SK-N-SH (cell line): ENCODE measurements around the gene OTOG. TPM values are rescaled to one million over a fixed set of nuclear protein-coding genes. Genes with fewer than 3 reads are reported as not detected.

Experiments used
- CTCF ChIA-PET: fragments of 300-600, 350-600 bp; formaldehyde crosslinking; extraction: SDS; loops from one replicate; lab custom pipeline; 2021; lab: Yijun Ruan, JAX
- POLR2A ChIA-PET: fragments of 350-600 bp; sonication (Branson Sonifier 250); formaldehyde crosslinking; extraction: SDS; loops from one replicate; lab custom pipeline; 2020; ENCODE audit warnings: antibody characterized with exemption, inconsistent platforms; lab: Yijun Ruan, JAX
- DNase-seq: peaks from one replicate; pipeline ENCODE4 v3.0.0; 2012
- H2AFZ ChIP-seq: fragments of 200-600 bp; sonication (generic); 2 replicates; pipeline ENCODE4 v1.8.1; 2016; ENCODE audit warnings: antibody characterized with exemption, mild to moderate bottlenecking, low read depth
- H3F3A ChIP-seq: fragments of 200-600 bp; sonication (generic); replicated peaks from 2 replicates; pipeline ENCODE3; 2016; ENCODE audit warnings: antibody characterized with exemption, mild to moderate bottlenecking; ENCODE audit not compliant: insufficient read depth
- H3K27ac ChIP-seq, 2 experiments: fragments of 200-500 bp in 1 of 2; fragments of 200-600 bp in 1 of 2; sonication (Bioruptor generic) in 1 of 2; sonication (generic), shearing (Covaris generic) in 1 of 2; 2 replicates each; pipeline versions ENCODE4 v1.5.1 to v1.6.1; 2014 to 2016; ENCODE audit warnings: low read depth in 2 of 2, inconsistent platforms in 1 of 2, low read length in 1 of 2, mild to moderate bottlenecking in 1 of 2, mixed read lengths in 1 of 2
- H3K27me3 ChIP-seq: fragments of 200-600 bp; sonication (generic), shearing (Covaris generic); 2 replicates; pipeline ENCODE4 v1.6.1; 2016; ENCODE audit warnings: mixed run types; ENCODE audit not compliant: insufficient read depth
- H3K36me3 ChIP-seq, 2 experiments: fragments of 200-500 bp in 1 of 2; fragments of 200-600 bp in 1 of 2; sonication (Bioruptor generic) in 1 of 2; sonication (generic) in 1 of 2; replicated peaks in 1 of 2; 2 replicates each; pipeline versions ENCODE3 to v1.5.1; 2014 to 2016; ENCODE audit warnings: low read length in 1 of 2, mild to moderate bottlenecking in 1 of 2; ENCODE audit not compliant: insufficient read depth in 2 of 2, control insufficient read depth in 1 of 2
- H3K4me1 ChIP-seq, 2 experiments: fragments of 200-500 bp in 1 of 2; fragments of 200-600 bp in 1 of 2; sonication (Bioruptor generic) in 1 of 2; sonication (generic), shearing (Covaris generic) in 1 of 2; 2 replicates each; pipeline versions ENCODE4 v1.5.1 to v1.6.1; 2014 to 2016; ENCODE audit warnings: low read depth in 1 of 2, low read length in 1 of 2, mixed run types in 1 of 2; ENCODE audit not compliant: insufficient read depth in 2 of 2, control insufficient read depth in 1 of 2
- H3K4me2 ChIP-seq: fragments of 200-600 bp; sonication (generic), shearing (Covaris generic); 2 replicates; pipeline ENCODE4 v1.6.1; 2017; ENCODE audit warnings: mixed run types
- H3K4me3 ChIP-seq, 2 experiments: fragments of 200-500 bp in 1 of 2; fragments of 200-600 bp in 1 of 2; sonication (Bioruptor generic) in 1 of 2; sonication (generic), shearing (Covaris generic) in 1 of 2; 2 replicates each; pipeline versions ENCODE4 v1.5.1 to v1.8.1; 2014 to 2016; ENCODE audit warnings: low read depth in 2 of 2, inconsistent platforms in 1 of 2, low read length in 1 of 2, mild to moderate bottlenecking in 1 of 2, mixed read lengths in 1 of 2, moderate library complexity in 1 of 2
- H3K79me2 ChIP-seq: fragments of 200-600 bp; sonication (generic); 2 replicates; pipeline ENCODE4 v1.8.1; 2017; ENCODE audit warnings: mild to moderate bottlenecking; ENCODE audit not compliant: insufficient read depth
- H3K9ac ChIP-seq: fragments of 200-600 bp; sonication (generic); 2 replicates; pipeline ENCODE4 v1.6.1; 2017; ENCODE audit warnings: mixed run types
- H3K9me2 ChIP-seq: fragments of 200-600 bp; sonication (generic); 2 replicates; pipeline ENCODE4 v1.6.1; 2017; ENCODE audit warnings: mixed run types
- H3K9me3 ChIP-seq: fragments of 200-600 bp; sonication (generic); 2 replicates; pipeline ENCODE4 v1.6.1; 2017; ENCODE audit warnings: mixed run types, mild to moderate bottlenecking, moderate library complexity
- H4K20me1 ChIP-seq: fragments of 200-600 bp; sonication (generic); 2 replicates; pipeline ENCODE4 v1.6.1; 2017; ENCODE audit warnings: mild to moderate bottlenecking, mixed run types; ENCODE audit not compliant: insufficient read depth
- CHD2 ChIP-seq: fragments of 150-350 bp; IDR thresholded peaks from 2 replicates; pipeline ENCODE4 v1.6.1; 2018; ENCODE audit warnings: low read length; ENCODE audit not compliant: partially characterized antibody
- CTCF ChIP-seq: fragments of 200-600 bp; sonication (generic); IDR thresholded peaks from 2 replicates; pipeline ENCODE4 v1.6.1; 2017; ENCODE audit warnings: antibody characterized with exemption, mild to moderate bottlenecking, moderate library complexity
- ELF1 ChIP-seq: IDR thresholded peaks from 2 replicates; pipeline ENCODE4 v1.4.0; 2012
- EP300 ChIP-seq, 2 experiments: IDR thresholded peaks; 2 replicates each; pipeline versions ENCODE4 v1.4.0 to v1.6.1; 2012; ENCODE audit warnings: borderline replicate concordance in 1 of 2, low read depth in 1 of 2, low read length in 1 of 2
- EZH2phosphoT487 ChIP-seq: fragments of 200-600 bp; sonication (generic); IDR thresholded peaks from 2 replicates; pipeline ENCODE4 v1.6.1; 2017; ENCODE audit warnings: low read depth, mixed run types, mild to moderate bottlenecking, antibody characterized with exemption, moderate library complexity, borderline replicate concordance
- FOXM1 ChIP-seq: IDR thresholded peaks from 2 replicates; pipeline ENCODE4 v1.4.0; 2012; ENCODE audit warnings: low read depth, mild to moderate bottlenecking
- GABPA ChIP-seq: IDR thresholded peaks from 2 replicates; pipeline ENCODE4 v1.4.0; 2012; ENCODE audit warnings: low read depth, mild to moderate bottlenecking
- GATA2 ChIP-seq: sonication (generic); formaldehyde crosslinking; IDR thresholded peaks from 2 replicates; pipeline ENCODE4 v1.5.0; 2020; ENCODE audit warnings: mild to moderate bottlenecking, missing genetic modification reagents
- JUND ChIP-seq: IDR thresholded peaks from 2 replicates; pipeline ENCODE4 v1.4.0; 2012
- MEF2A ChIP-seq: IDR thresholded peaks from 2 replicates; pipeline ENCODE4 v1.4.0; 2012; ENCODE audit warnings: low read depth, borderline replicate concordance
- MXI1 ChIP-seq: IDR thresholded peaks from 2 replicates; pipeline ENCODE4 v1.6.1; 2012; ENCODE audit warnings: mild to moderate bottlenecking, low read depth, low read length, improper control_type of control experiment
- NFIC ChIP-seq: IDR thresholded peaks from 2 replicates; pipeline ENCODE4 v1.4.0; 2012; ENCODE audit warnings: borderline replicate concordance
- PBX3 ChIP-seq: IDR thresholded peaks from 2 replicates; pipeline ENCODE4; 2012
- RAD21 ChIP-seq: IDR thresholded peaks from 2 replicates; pipeline ENCODE4 v1.6.1; 2012; ENCODE audit warnings: mild to moderate bottlenecking, low read length
- RFX5 ChIP-seq: IDR thresholded peaks from 2 replicates; pipeline ENCODE4 v1.6.1; 2012; ENCODE audit warnings: mild to moderate bottlenecking, improper control_type of control experiment, low read length
- RXRA ChIP-seq: IDR thresholded peaks from 2 replicates; pipeline ENCODE4 v1.4.0; 2012; ENCODE audit warnings: low read depth, mild to moderate bottlenecking, borderline replicate concordance
- YY1 ChIP-seq: IDR thresholded peaks from 2 replicates; pipeline ENCODE4 v1.4.0; 2012; ENCODE audit warnings: low read depth, mild to moderate bottlenecking
- ZBTB33 ChIP-seq: IDR thresholded peaks from 2 replicates; pipeline ENCODE4 v1.4.0; 2012; ENCODE audit warnings: low read depth, borderline replicate concordance
- WGBS: methylation state at CpG from one replicate; pipeline ENCODE4 v1.1.6; 2017; ENCODE audit warnings: low lambda C conversion rate; 5-methylcytosine and 5-hydroxymethylcytosine counted together
- polyA plus RNA-seq, 3 experiments: library from polyadenylated mRNA; depleted of rRNA; stranded (reverse); fragments of >200 nt; gene quantifications; 2 replicates each; pipeline ENCODE4 v1.2.3, GENCODE V29; 2012

The OTOG gene
- polyA plus RNA-seq, 1 of the 3 experiments (the other 2 are of a cell fraction) = not detected

DNA sequence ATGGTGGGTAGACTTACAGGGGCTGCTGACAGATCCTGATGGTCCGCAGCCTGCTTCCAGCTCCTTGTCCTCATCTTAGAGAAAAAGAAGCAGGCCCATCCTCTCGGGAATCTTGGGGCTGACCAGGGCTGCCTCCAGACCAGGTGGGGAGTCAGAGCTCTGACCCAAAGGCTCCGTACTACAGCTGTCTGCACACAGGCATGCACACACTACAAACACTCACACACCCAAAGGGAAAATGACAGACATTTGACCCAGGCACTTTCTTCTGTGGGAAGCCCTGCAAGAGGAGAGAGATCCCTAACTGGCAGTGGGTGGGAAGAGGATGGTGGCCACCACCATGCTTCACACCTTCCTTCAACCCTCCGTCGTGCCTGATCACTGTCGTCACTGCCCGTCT, 125.4 kb downstream of the OTOG start:
- ChIA-PET POLR2A (no interaction called here), CTCF (interaction anchor here (1.0 to 2.5 kb wide), 4 partner anchors 9 to 318 kb away, joined by 3 to 9 read pairs (median 3); no protein-coding TSS in a partner anchor)
- H3K9me3 ChIP-seq = no peaks in the 10 kb centered on the region; the same call in 1 of the 2 replicates
- no peaks in the 10 kb centered on the region for H3K9me2 ChIP-seq
- WGBS = 73% methylated on average over 6 of the region's 7 CpGs
- no peak overlapping the region for H3K4me2 ChIP-seq
- H3K4me3 ChIP-seq = no peak overlapping the region
- H2AFZ ChIP-seq = no peak overlapping the region
- no peaks in the 10 kb centered on the region for H3K36me3 ChIP-seq
- TF ChIP-seq FOXM1 (no peak), YY1 (no peak), NFIC (no peak), RFX5 (no peak), RAD21 (no peak), GABPA (no peak), EZH2phosphoT487 (no peak), JUND (no peak), MXI1 (no peak), EP300 (IDR thresholded peaks at IDR 0.05; ENCODE audit: borderline replicate concordance in 1 of 2, low read depth in 1 of 2, low read length in 1 of 2) (no peak), MEF2A (no peak)
- no peaks in the 10 kb centered on the region for H3K79me2 ChIP-seq
- H4K20me1 ChIP-seq = no peaks in the 10 kb centered on the region
- no peak overlapping the region for H3K27ac ChIP-seq
- H3F3A ChIP-seq = no peaks in the 10 kb centered on the region
- no peak overlapping the region for H3K9ac ChIP-seq
- H3K4me1 ChIP-seq = no peaks in the 10 kb centered on the region
- H3K27me3 ChIP-seq = no peaks in the 10 kb centered on the region; the same call in 1 of the 2 replicates
- no peak for DNase-seq

DNA sequence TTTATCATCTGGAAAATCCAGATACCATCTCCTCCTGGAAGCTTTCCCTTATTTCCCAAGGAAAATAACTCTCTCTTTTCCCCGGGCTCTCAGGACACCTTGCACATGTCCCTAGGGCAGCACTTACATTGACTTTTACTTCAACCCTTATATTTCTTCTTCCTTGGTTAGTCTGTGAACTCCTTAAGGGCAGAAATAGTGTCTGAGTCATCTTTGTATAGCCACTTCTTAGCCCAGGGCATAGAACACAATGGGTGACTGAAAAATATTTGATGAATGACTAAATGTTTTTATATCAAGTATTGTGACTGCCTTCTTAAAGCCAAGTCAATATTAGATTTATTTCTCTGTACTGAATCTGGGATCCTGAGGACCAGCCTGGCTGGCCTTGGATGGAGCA, 126.9 kb downstream of the OTOG start:
- Histone ChIP-seq H3K9me3 (no peaks in the 10 kb centered on the region; the same call in 1 of the 2 replicates), H3K27me3 (no peaks in the 10 kb centered on the region; the same call in 1 of the 2 replicates), H3K4me3 (no peak overlapping the region), H3K4me2 (no peak overlapping the region), H3K36me3 (no peaks in the 10 kb centered on the region), H3K79me2 (no peaks in the 10 kb centered on the region)
- DNase-seq = no peak
- CTCF ChIA-PET = interaction anchor here (1.0 kb wide), 1 partner anchor 18 kb away, joined by 3 read pairs; no protein-coding TSS in a partner anchor
- TF ChIP-seq RXRA (no peak), MEF2A (no peak)
- TF ChIP-seq, all 33 proteins: peak for 0
- H3F3A ChIP-seq = no peaks in the 10 kb centered on the region
- H3K9me2 ChIP-seq = no peaks in the 10 kb centered on the region
- H4K20me1 ChIP-seq = no peaks in the 10 kb centered on the region
- H3K9ac ChIP-seq = no peak overlapping the region
- H3K27ac ChIP-seq = no peak overlapping the region
- WGBS = 0% methylated on average over 1 of the region's 1 CpG
- H2AFZ ChIP-seq = no peak overlapping the region
- POLR2A ChIA-PET = no interaction called here
- H3K4me1 ChIP-seq = no peaks in the 10 kb centered on the region

DNA sequence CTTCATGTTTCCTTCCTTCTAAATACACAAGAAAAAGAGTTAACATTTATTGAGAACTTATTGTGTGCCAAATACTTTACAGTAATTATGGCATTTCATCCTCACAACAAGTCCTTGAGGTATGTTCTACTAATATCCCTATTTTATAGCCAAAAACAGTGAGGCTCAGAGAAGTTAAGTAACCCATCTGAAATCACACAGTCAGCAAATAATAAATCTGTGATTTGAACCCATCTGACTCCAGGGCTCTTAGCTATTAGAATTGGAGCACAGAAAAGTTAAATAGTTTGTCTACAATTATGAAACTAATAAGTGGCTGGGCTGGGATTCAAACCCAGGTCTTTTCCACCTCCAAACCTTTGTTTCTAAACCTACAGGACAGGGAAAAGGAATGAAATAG, 135.8 kb downstream of the OTOG start:
- Histone ChIP-seq H3K36me3 (no peaks in the 10 kb centered on the region), H3K79me2 (no peaks in the 10 kb centered on the region), H3K4me3 (no peak overlapping the region; a peak in 1 of 4 replicates), H3K9me2 (no peaks in the 10 kb centered on the region), H3K27me3 (no peaks in the 10 kb centered on the region), H3K9me3 (no peaks in the 10 kb centered on the region), H3K9ac (no peak overlapping the region), H3K27ac (peak overlapping the region in 1 of 2 experiments; percentile 26; a peak in 1 of 4 replicates), H3K4me1 (peaks cover 0 to 11% of the 10 kb centered on the region in 2 experiments; a peak in 1 of 4 replicates), H4K20me1 (no peaks in the 10 kb centered on the region), H2AFZ (no peak overlapping the region), H3K4me2 (no peak overlapping the region), H3F3A (peaks cover 9% of the 10 kb centered on the region)
- CTCF ChIA-PET = interaction anchor here (1.3 kb wide), 1 partner anchor 47 kb away, joined by 4 read pairs; no protein-coding TSS in a partner anchor
- POLR2A ChIA-PET = no interaction called here
- no peak for DNase-seq
- TF ChIP-seq EZH2phosphoT487 = no peak
- no peak for TF ChIP-seq GABPA
- no peak for TF ChIP-seq PBX3
- no peak for TF ChIP-seq ELF1
- no peak for TF ChIP-seq NFIC
- TF ChIP-seq CTCF = no peak
- no peak for TF ChIP-seq CHD2
- no peak for TF ChIP-seq ZBTB33
- no peak for TF ChIP-seq GATA2 (CRISPR knock-in tag)
- TF ChIP-seq RFX5 = no peak
